ENCODE measurements around the gene SH2D3C. TPM values are rescaled to one million over a fixed set of nuclear protein-coding genes. Genes with fewer than 3 reads are reported as not detected.

SH2D3C gene
- total and polyA plus RNA-seq, 9 of the 15 experiments (the other 6 are each of a cell fraction or from before 2014, with no cell fraction given), result 0.03 to 1.2 (median 0.22) TPM; not detected in 1

- TF ChIP-seq CREM (IDR thresholded peaks at IDR 0.05; ENCODE audit: low read depth) (0 out of 2 replicates have a peak, but pooled peaks have one; percentile 33), CEBPZ (IDR thresholded peaks at IDR 0.05; ENCODE audit: borderline replicate concordance, low read depth, low read length) (no peak), ZNF407 (IDR thresholded peaks at IDR 0.05; ENCODE audit: low read depth) (no peak), ZNF354B (CRISPR knock-in tag; IDR thresholded peaks at IDR 0.05) (no peak), MCM3 (IDR thresholded peaks at IDR 0.05) (no peak), ATF7 (IDR thresholded peaks at IDR 0.05) (peak; percentile 99), NCOA6 (IDR thresholded peaks at IDR 0.05) (no peak), FOXM1 (IDR thresholded peaks at IDR 0.05; ENCODE audit: low read depth) (no peak), FOXM1 (CRISPR knock-in tag; IDR thresholded peaks at IDR 0.05; ENCODE audit: low read depth) (no peak), ZBTB34 (CRISPR knock-in tag; IDR thresholded peaks at IDR 0.05) (no peak), SMARCA5 (IDR thresholded peaks at IDR 0.05) (peak; percentile 72; the same call in 1 of the 2 replicates), NFIX (CRISPR knock-in tag; IDR thresholded peaks at IDR 0.05; ENCODE audit: low read depth) (no peak), ILK (tag; IDR thresholded peaks at IDR 0.05; ENCODE audit: borderline replicate concordance, low read depth) (no peak), ZNF717 (CRISPR knock-in tag; IDR thresholded peaks at IDR 0.05) (no peak)
These were observed 2.1 kb downstream of the SH2D3C start (continued) for GRCh38 chr9:127776195-127776923.

Measured in K562 (cell line).